H9 (cell line): ENCODE data around the gene WDR33. TPM values are rescaled to one million over a fixed set of nuclear protein-coding genes. Genes with fewer than 3 reads are reported as not detected.

Experiments used
- DNase-seq: peaks from one replicate; pipeline ENCODE4 v3.0.0-alpha.2; 2017
- H2AFZ ChIP-seq: one replicate; pipeline ENCODE4 v1.6.1; 2013; ENCODE audit warnings: mild to moderate bottlenecking, low read length, control low read depth, moderate library complexity
- H2AK5ac ChIP-seq: 2 replicates; pipeline ENCODE4 v1.6.1; 2013; ENCODE audit warnings: low read length, control low read depth, mixed read lengths; ENCODE audit not compliant: insufficient read length
- H2BK120ac ChIP-seq: one replicate; pipeline ENCODE4 v1.6.1; 2013; ENCODE audit warnings: low read depth, mild to moderate bottlenecking, low read length, control low read depth, inconsistent platforms; ENCODE audit not compliant: poor library complexity, severe bottlenecking
- H2BK12ac ChIP-seq: 2 replicates; pipeline ENCODE4 v1.6.1; 2013; ENCODE audit warnings: low read length, control low read depth, mixed read lengths, low read depth; ENCODE audit not compliant: insufficient read length
- H2BK15ac ChIP-seq: 2 replicates; pipeline ENCODE4 v1.6.1; 2013; ENCODE audit warnings: low read depth, low read length, control low read depth
- H2BK20ac ChIP-seq: one replicate; pipeline ENCODE4 v1.6.1; 2013; ENCODE audit warnings: low read depth, mild to moderate bottlenecking, low read length, control low read depth, inconsistent platforms; ENCODE audit not compliant: poor library complexity, severe bottlenecking
- H2BK5ac ChIP-seq: 2 replicates; pipeline ENCODE4 v1.6.1; 2013; ENCODE audit warnings: low read length, control low read depth, mixed read lengths; ENCODE audit not compliant: insufficient read length
- H3K14ac ChIP-seq: 2 replicates; pipeline ENCODE4 v1.6.1; 2013; ENCODE audit warnings: low read length, control low read depth; ENCODE audit not compliant: insufficient read depth
- H3K18ac ChIP-seq: 2 replicates; pipeline ENCODE4 v1.6.1; 2013; ENCODE audit warnings: low read depth, mild to moderate bottlenecking, mixed read lengths, low read length, control low read depth; ENCODE audit not compliant: insufficient read length
- H3K23ac ChIP-seq: 2 replicates; pipeline ENCODE4 v1.6.1; 2013; ENCODE audit warnings: low read length, control low read depth, mixed read lengths, low read depth; ENCODE audit not compliant: insufficient read length
- H3K23me2 ChIP-seq: 2 replicates; pipeline ENCODE4 v1.6.1; 2013; ENCODE audit warnings: low read depth, mild to moderate bottlenecking, mixed read lengths, low read length, control low read depth; ENCODE audit not compliant: insufficient read length, poor library complexity, severe bottlenecking
- H3K27ac ChIP-seq: 2 replicates; pipeline ENCODE4 v1.5.1; 2013; ENCODE audit warnings: low read length, control low read depth, mixed read lengths, low read depth; ENCODE audit not compliant: insufficient read length
- H3K27me3 ChIP-seq: 2 replicates; pipeline ENCODE4 v1.6.1; 2013; ENCODE audit warnings: low read length, control low read depth, inconsistent platforms; ENCODE audit not compliant: insufficient read depth
- H3K4ac ChIP-seq: 2 replicates; pipeline ENCODE4 v1.6.1; 2013; ENCODE audit warnings: low read depth, mild to moderate bottlenecking, control low read depth, inconsistent platforms, low read length, moderate library complexity
- H3K4me1 ChIP-seq: 2 replicates; pipeline ENCODE4 v1.6.1; 2013; ENCODE audit warnings: low read length, control low read depth, inconsistent platforms; ENCODE audit not compliant: insufficient read depth
- H3K4me2 ChIP-seq: 2 replicates; pipeline ENCODE4 v1.6.1; 2013; ENCODE audit warnings: low read length, control low read depth, mixed read lengths; ENCODE audit not compliant: insufficient read length, insufficient read depth
- H3K56ac ChIP-seq: 2 replicates; pipeline ENCODE4 v1.6.1; 2013; ENCODE audit warnings: low read depth, mild to moderate bottlenecking, mixed read lengths, low read length, control low read depth; ENCODE audit not compliant: insufficient read length
- H3K79me1 ChIP-seq: 2 replicates; pipeline ENCODE4 v1.6.1; 2013; ENCODE audit warnings: low read depth, mild to moderate bottlenecking, moderate library complexity, low read length, control low read depth, inconsistent platforms; ENCODE audit not compliant: insufficient read depth, poor library complexity, severe bottlenecking
- H3K79me2 ChIP-seq: 2 replicates; pipeline ENCODE4 v1.6.1; 2013; ENCODE audit warnings: low read length, control low read depth, inconsistent platforms; ENCODE audit not compliant: insufficient read depth
- H3K9ac ChIP-seq: 2 replicates; pipeline ENCODE4 v1.6.1; 2013; ENCODE audit warnings: low read length, control low read depth, mixed read lengths; ENCODE audit not compliant: insufficient read length; ENCODE audit errors: extremely low read depth
- H3K9me3 ChIP-seq: one replicate; pipeline ENCODE4 v1.6.1; 2013; ENCODE audit warnings: low read depth, low read length, inconsistent platforms; ENCODE audit not compliant: control insufficient read depth
- H3T11ph ChIP-seq: one replicate; pipeline ENCODE4 v1.6.1; 2013; ENCODE audit warnings: mild to moderate bottlenecking, low read length, control low read depth, inconsistent platforms
- H4K20me1 ChIP-seq: one replicate; pipeline ENCODE4 v1.6.1; 2013; ENCODE audit not compliant: control insufficient read depth, insufficient read length, insufficient read depth
- H4K5ac ChIP-seq: 2 replicates; pipeline ENCODE4 v1.6.1; 2013; ENCODE audit warnings: low read depth, mild to moderate bottlenecking, mixed read lengths, low read length, control low read depth; ENCODE audit not compliant: insufficient read length
- H4K8ac ChIP-seq: replicated peaks from 2 replicates; pipeline ENCODE4 v1.6.1; 2013; ENCODE audit warnings: low read length, control low read depth, mixed read lengths, low read depth; ENCODE audit not compliant: insufficient read length
- H4K91ac ChIP-seq: 2 replicates; pipeline ENCODE4 v1.6.1; 2013; ENCODE audit warnings: low read depth, mild to moderate bottlenecking, moderate library complexity, mixed read lengths, low read length, control low read depth; ENCODE audit not compliant: insufficient read length
- H3K27ac Mint-ChIP-seq, 3 experiments: 2 replicates in 2 of 3; 3 replicates in 1 of 3; pipeline ENCODE4 v1.8.0; 2020 to 2021; ENCODE audit warnings: mixed read lengths in 3 of 3, mild to moderate bottlenecking in 1 of 3, moderate library complexity in 1 of 3
- H3K27me3 Mint-ChIP-seq: 2 replicates; pipeline ENCODE4 v1.8.0; 2021; ENCODE audit warnings: low read depth, mild to moderate bottlenecking, moderate library complexity, mixed read lengths
- H3K36me3 Mint-ChIP-seq, 3 experiments: 2 replicates in 2 of 3; 3 replicates in 1 of 3; pipeline ENCODE4 v1.8.0; 2020 to 2021; ENCODE audit warnings: low read depth in 3 of 3, mixed read lengths in 3 of 3; ENCODE audit not compliant: insufficient read depth in 1 of 3
- H3K4me1 Mint-ChIP-seq, 2 experiments: 2 replicates each; pipeline ENCODE4 v1.8.0; 2020; ENCODE audit warnings: mixed read lengths in 2 of 2
- H3K4me3 Mint-ChIP-seq, 2 experiments: 2 replicates in 1 of 2; 3 replicates in 1 of 2; pipeline ENCODE4 v1.8.0; 2020 to 2021; ENCODE audit warnings: mild to moderate bottlenecking in 2 of 2, mixed read lengths in 2 of 2, moderate library complexity in 1 of 2
- H3K9me3 Mint-ChIP-seq, 2 experiments: 2 replicates in 1 of 2; 3 replicates in 1 of 2; pipeline ENCODE4 v1.8.0; 2020; ENCODE audit warnings: mild to moderate bottlenecking in 2 of 2, mixed read lengths in 2 of 2, moderate library complexity in 1 of 2
- CTCF ChIP-seq: fragments of 200-600 bp; sonication (generic); conservative IDR thresholded peaks from 3 replicates; pipeline ENCODE4 v1.8.0; 2021; ENCODE audit warnings: antibody characterized with exemption, mild to moderate bottlenecking
- WGBS: extraction: QIAGEN DNeasy Blood & Tissue Kit; methylation state at CpG from one replicate; pipeline ENCODE4 v1.1.7; 2013; ENCODE audit warnings: missing lambda C conversion rate, low lambda C conversion rate, mixed read lengths; ENCODE audit not compliant: insufficient read length; ENCODE audit errors: extremely low coverage; 5-methylcytosine and 5-hydroxymethylcytosine counted together
- total RNA-seq: library from RNA; stranded (reverse); gene quantifications from 2 replicates; pipeline ENCODE4 v1.2.1, GENCODE V29; 2021

WDR33 gene
- total RNA-seq, 1 experiment from 2014 or later = 86.0 TPM

- no peak overlapping the region for H2AK5ac ChIP-seq
- H3K79me1 ChIP-seq = no peaks in the 10 kb centered on the region
- no peak overlapping the region for H2BK120ac ChIP-seq
- no peak overlapping the region for H2BK5ac ChIP-seq
- H3K4me2 ChIP-seq = no peak overlapping the region
- H3K23me2 ChIP-seq = no peaks in the 10 kb centered on the region
- H4K20me1 ChIP-seq = no peaks in the 10 kb centered on the region
- no peak overlapping the region for H3K56ac ChIP-seq
- no peak overlapping the region for H2BK15ac ChIP-seq
- H3T11ph ChIP-seq = no peak overlapping the region
- TF ChIP-seq CTCF = no peak
- no peaks in the 10 kb centered on the region for H3K4me1 ChIP-seq
- H3K4me1 Mint-ChIP-seq = peaks cover 5 to 14% of the 10 kb centered on the region in 2 experiments; a peak in 3 of 4 replicates
- H3K9me3 ChIP-seq = no peaks in the 10 kb centered on the region
- H3K27ac Mint-ChIP-seq = peak overlapping the region; percentile 22 to 82 (median 62); a peak in 5 of 7 replicates
- no peak overlapping the region for H4K5ac ChIP-seq
- no peaks in the 10 kb centered on the region for H3K9me3 Mint-ChIP-seq
- H3K14ac ChIP-seq = no peak overlapping the region
- no peaks in the 10 kb centered on the region for H3K27me3 ChIP-seq
- H3K27ac ChIP-seq = no peak overlapping the region
- H4K8ac ChIP-seq = no peak overlapping the region
- no peak overlapping the region for H2AFZ ChIP-seq
- no peak overlapping the region for H3K4ac ChIP-seq
- H3K27me3 Mint-ChIP-seq = no peaks in the 10 kb centered on the region
- no peak overlapping the region for H3K23ac ChIP-seq
- WGBS = no CpG with 5 or more reads among the region's 14 CpGs
- no peak overlapping the region for H2BK20ac ChIP-seq
- H3K9ac ChIP-seq = no peak overlapping the region
- DNase-seq = no peak
- H3K4me3 Mint-ChIP-seq = no peak overlapping the region
- H4K91ac ChIP-seq = no peak overlapping the region
- no peak overlapping the region for H2BK12ac ChIP-seq
- H3K36me3 Mint-ChIP-seq = peaks cover 23 to 72% (median 37%) of the 10 kb centered on the region in 3 experiments
- 0 out of 2 replicates have a peak, but pooled peaks cover 2% of the 10 kb centered on the region for H3K79me2 ChIP-seq
- H3K18ac ChIP-seq = no peak overlapping the region
These were observed 95.1 kb downstream of the WDR33 start for GRCh38 chr2:127715778-127716449.
